ENCODE measurements around the gene SNX5.

SNX5 gene

GRCh38 chr20:17932396-17932795 is 36.2 kb downstream of the SNX5 start:
- in situ Hi-C loops (cut with HindIII; ENCODE audit: low pct_ligation_motif_present, low pct_unique_long_range_greater_than_20kb, low sequenced_read_pairs), result no loop called here
- no peak for DNase-seq

GRCh38 chr20:17931513-17931912 is 37.1 kb downstream of the SNX5 start:
- in situ Hi-C loops (cut with HindIII; ENCODE audit: low pct_ligation_motif_present, low pct_unique_long_range_greater_than_20kb, low sequenced_read_pairs), result no loop called here

GRCh38 chr20:17928633-17929311 is 39.8 kb downstream of the SNX5 start:
- no peak for DNase-seq
- in situ Hi-C loops (cut with HindIII; ENCODE audit: low pct_ligation_motif_present, low pct_unique_long_range_greater_than_20kb, low sequenced_read_pairs), result no loop called here

More at GRCh38 chr20:17931513-17931912, 37.1 kb downstream of the SNX5 start:
- DNase-seq, result no peak

GRCh38 chr20:17928211-17928611 is 40.4 kb downstream of the SNX5 start:
- in situ Hi-C loops (cut with HindIII; ENCODE audit: low pct_ligation_motif_present, low pct_unique_long_range_greater_than_20kb, low sequenced_read_pairs), result no loop called here
- DNase-seq, result no peak

- DNase-seq, result no peak
- in situ Hi-C loops (cut with HindIII; ENCODE audit: low pct_ligation_motif_present, low pct_unique_long_range_greater_than_20kb, low sequenced_read_pairs), result no loop called here
Measured at GRCh38 chr20:17925940-17926300, 42.7 kb downstream of the SNX5 start.

GRCh38 chr20:17925141-17925939 is 43.3 kb downstream of the SNX5 start:
- in situ Hi-C loops (cut with HindIII; ENCODE audit: low pct_ligation_motif_present, low pct_unique_long_range_greater_than_20kb, low sequenced_read_pairs), result no loop called here
- DNase-seq, result no peak

- in situ Hi-C loops (cut with HindIII; ENCODE audit: low pct_ligation_motif_present, low pct_unique_long_range_greater_than_20kb, low sequenced_read_pairs), result no loop called here
- DNase-seq, result no peak
Measured at GRCh38 chr20:17921774-17922173, 46.8 kb downstream of the SNX5 start.

GRCh38 chr20:17919149-17919548 is 49.4 kb downstream of the SNX5 start:
- no peak for DNase-seq
- in situ Hi-C loops (cut with HindIII; ENCODE audit: low pct_ligation_motif_present, low pct_unique_long_range_greater_than_20kb, low sequenced_read_pairs), result no loop called here

- DNase-seq, result no peak
- in situ Hi-C loops (cut with HindIII; ENCODE audit: low pct_ligation_motif_present, low pct_unique_long_range_greater_than_20kb, low sequenced_read_pairs), result no loop called here
Measured at GRCh38 chr20:17917832-17918618, 50.6 kb downstream of the SNX5 start.

GRCh38 chr20:17916433-17916891 is 52.1 kb downstream of the SNX5 start:
- in situ Hi-C loops (cut with HindIII; ENCODE audit: low pct_ligation_motif_present, low pct_unique_long_range_greater_than_20kb, low sequenced_read_pairs), result no loop called here
- DNase-seq, result no peak

- in situ Hi-C loops (cut with HindIII; ENCODE audit: low pct_ligation_motif_present, low pct_unique_long_range_greater_than_20kb, low sequenced_read_pairs), result no loop called here
- DNase-seq, result no peak
Measured at GRCh38 chr20:17914957-17915356, 53.6 kb downstream of the SNX5 start.

GRCh38 chr20:17912916-17913315 is 55.7 kb downstream of the SNX5 start:
- DNase-seq, result no peak
- in situ Hi-C loops (cut with HindIII; ENCODE audit: low pct_ligation_motif_present, low pct_unique_long_range_greater_than_20kb, low sequenced_read_pairs), result no loop called here

- no peak for DNase-seq
- in situ Hi-C loops (cut with HindIII; ENCODE audit: low pct_ligation_motif_present, low pct_unique_long_range_greater_than_20kb, low sequenced_read_pairs), result no loop called here
Measured at GRCh38 chr20:17911927-17912326, 56.7 kb downstream of the SNX5 start.

GRCh38 chr20:17910828-17911294 is 57.7 kb downstream of the SNX5 start:
- in situ Hi-C loops (cut with HindIII; ENCODE audit: low pct_ligation_motif_present, low pct_unique_long_range_greater_than_20kb, low sequenced_read_pairs), result no loop called here
- no peak for DNase-seq

- in situ Hi-C loops (cut with HindIII; ENCODE audit: low pct_ligation_motif_present, low pct_unique_long_range_greater_than_20kb, low sequenced_read_pairs), result no loop called here
- DNase-seq, result no peak
Measured at GRCh38 chr20:17909869-17910321, 58.7 kb downstream of the SNX5 start.

- DNase-seq, result no peak
- in situ Hi-C loops (cut with HindIII; ENCODE audit: low pct_ligation_motif_present, low pct_unique_long_range_greater_than_20kb, low sequenced_read_pairs), result no loop called here
Measured at GRCh38 chr20:17905544-17905943, 63.0 kb downstream of the SNX5 start.

GRCh38 chr20:17904027-17904426 is 64.6 kb downstream of the SNX5 start:
- in situ Hi-C loops (cut with HindIII; ENCODE audit: low pct_ligation_motif_present, low pct_unique_long_range_greater_than_20kb, low sequenced_read_pairs), result no loop called here
- no peak for DNase-seq

- in situ Hi-C loops (cut with HindIII; ENCODE audit: low pct_ligation_motif_present, low pct_unique_long_range_greater_than_20kb, low sequenced_read_pairs), result no loop called here
- no peak for DNase-seq
Measured at GRCh38 chr20:17902531-17903083, 66.0 kb downstream of the SNX5 start.

- no peak for DNase-seq
- in situ Hi-C loops (cut with HindIII; ENCODE audit: low pct_ligation_motif_present, low pct_unique_long_range_greater_than_20kb, low sequenced_read_pairs), result no loop called here
Measured at GRCh38 chr20:17901971-17902370, 66.6 kb downstream of the SNX5 start.
